ENCODE measurements around the gene TRIP4.

TRIP4 gene

DNA sequence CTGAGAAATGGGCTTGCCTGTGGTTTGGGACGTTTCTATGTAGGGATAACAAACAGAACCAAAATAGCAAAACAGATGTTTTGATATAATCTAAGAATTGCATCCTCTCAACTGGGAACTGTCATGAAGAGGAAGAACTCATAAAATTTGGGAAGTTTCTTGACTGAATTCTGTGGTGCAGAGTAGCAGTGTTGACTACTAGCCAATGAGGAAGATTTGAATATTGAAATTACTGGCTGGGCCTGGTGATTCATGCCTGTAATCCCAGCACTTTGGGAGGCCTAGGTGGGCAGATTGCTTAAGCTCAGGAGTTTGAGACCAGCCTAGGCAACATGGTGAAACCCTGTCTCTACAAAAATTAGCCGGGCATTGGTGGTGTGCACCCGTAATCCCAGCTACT, 114.9 kb downstream of the TRIP4 start:
- no peak overlapping the region for H3K27ac Mint-ChIP-seq
- H3K36me3 Mint-ChIP-seq = peaks cover 30 to 39% of the 10 kb centered on the region in 2 donors
- H3K27me3 Mint-ChIP-seq = no peaks in the 10 kb centered on the region
- no peak for DNase-seq
- H3K4me3 Mint-ChIP-seq = no peak overlapping the region
- peaks cover 34 to 64% of the 10 kb centered on the region in 2 donors for H3K4me1 Mint-ChIP-seq
- no peak for ATAC-seq (replicated peaks)
- no peaks in the 10 kb centered on the region for H3K9me3 Mint-ChIP-seq

DNA sequence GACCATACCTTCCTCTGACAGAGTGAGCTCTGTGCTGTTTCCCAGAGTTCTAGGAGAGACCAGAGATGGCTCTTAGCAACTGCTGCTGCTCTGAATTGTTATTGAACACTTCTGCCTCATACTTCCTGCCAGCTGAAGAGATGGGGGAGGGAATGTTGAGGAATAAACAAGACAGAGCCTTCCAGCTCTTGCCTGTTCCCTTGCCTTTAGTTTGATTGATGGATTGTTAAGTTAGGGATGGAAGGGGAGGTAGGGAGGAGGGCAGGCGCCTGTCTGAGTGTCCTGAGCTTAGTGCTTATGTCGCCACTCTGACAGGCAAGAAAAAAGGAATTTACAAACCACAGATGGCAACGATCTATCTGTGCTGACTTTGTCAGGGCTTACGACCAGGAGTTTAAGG, 115.6 kb downstream of the TRIP4 start:
- DNase-seq (no peak), ATAC-seq (replicated peaks) (peak in 1 of 2 donors; percentile 15)
- H3K4me1 Mint-ChIP-seq = peaks cover 37 to 70% of the 10 kb centered on the region in 2 donors
- no peaks in the 10 kb centered on the region for H3K9me3 Mint-ChIP-seq
- peak overlapping the region in 1 of 2 donors; percentile 17 for H3K4me3 Mint-ChIP-seq
- H3K27me3 Mint-ChIP-seq = no peaks in the 10 kb centered on the region
- peak overlapping the region; percentile 59 for H3K27ac Mint-ChIP-seq
- peaks cover 30 to 39% of the 10 kb centered on the region in 2 donors for H3K36me3 Mint-ChIP-seq

- Mint-ChIP-seq H3K4me3 (peak overlapping the region; percentile 1 to 17), H3K4me1 (peaks cover 37 to 72% of the 10 kb centered on the region in 2 donors), H3K27ac (peak overlapping the region; percentile 59), H3K36me3 (peaks cover 28 to 35% of the 10 kb centered on the region in 2 donors), H3K9me3 (no peaks in the 10 kb centered on the region), H3K27me3 (no peaks in the 10 kb centered on the region)
- ATAC-seq (replicated peaks) (peak; percentile 22 to 46), DNase-seq (no peak)
Measured at GRCh38 chr15:64503640-64504039, 116.0 kb downstream of the TRIP4 start.

All from stimulated activated naive B cell treated with anti-CD40 and anti-IgM and Interleukin-4, amounts not matched to agents 10 μg/mL and 1 μg/mL and 100 μg/mL, for 72 hours (primary cell).